IPS DF 6.9 (cell line): ENCODE data around the gene ZFYVE19.

Source experiments
- DNase-seq: peaks from one replicate; pipeline ENCODE4 v3.0.0-alpha.2; 2013; ENCODE audit warnings: low read depth, low spot score
- H3K27ac ChIP-seq: one replicate; pipeline ENCODE4 v1.5.1; 2013; ENCODE audit warnings: low read length, control low read depth
- H3K27me3 ChIP-seq: 2 replicates; pipeline ENCODE4 v1.6.1; 2013; ENCODE audit warnings: mild to moderate bottlenecking, low read length; ENCODE audit not compliant: control insufficient read depth, insufficient read depth
- H3K36me3 ChIP-seq: 2 replicates; pipeline ENCODE4 v1.6.1; 2013; ENCODE audit warnings: low read length; ENCODE audit not compliant: control insufficient read depth, insufficient read depth
- H3K4me1 ChIP-seq: 2 replicates; pipeline ENCODE4 v1.6.1; 2013; ENCODE audit warnings: low read length; ENCODE audit not compliant: control insufficient read depth, insufficient read depth
- H3K4me3 ChIP-seq: 2 replicates; pipeline ENCODE4 v1.5.1; 2013; ENCODE audit warnings: mild to moderate bottlenecking, low read length
- H3K9me3 ChIP-seq: 2 replicates; pipeline ENCODE4 v1.6.1; 2013; ENCODE audit warnings: low read length, inconsistent platforms; ENCODE audit not compliant: control insufficient read depth, insufficient read depth
- WGBS: extraction: QIAGEN DNeasy Blood & Tissue Kit; methylation state at CpG from one replicate; pipeline ENCODE4 v1.1.7; 2013; ENCODE audit warnings: mixed read lengths, missing lambda C conversion rate; ENCODE audit not compliant: insufficient read length, insufficient coverage; 5-methylcytosine and 5-hydroxymethylcytosine counted together

ZFYVE19 gene

GRCh38 chr15:40815042-40815698 lies 8.3 kb downstream of the ZFYVE19 start:
- Histone ChIP-seq H3K27me3 (no peaks in the 10 kb centered on the region), H3K4me3 (no peak overlapping the region), H3K36me3 (no peaks in the 10 kb centered on the region), H3K27ac (no peak overlapping the region), H3K9me3 (no peaks in the 10 kb centered on the region), H3K4me1 (no peaks in the 10 kb centered on the region)
- no CpG with 5 or more reads among the region's 4 CpGs for WGBS
- no peak for DNase-seq

- H3K9me3 ChIP-seq = no peaks in the 10 kb centered on the region
- no CpG with 5 or more reads among the region's 7 CpGs for WGBS
- H3K27me3 ChIP-seq = no peaks in the 10 kb centered on the region
- no peaks in the 10 kb centered on the region for H3K36me3 ChIP-seq
- H3K4me1 ChIP-seq = no peaks in the 10 kb centered on the region
- DNase-seq = no peak
- no peak overlapping the region for H3K27ac ChIP-seq
- H3K4me3 ChIP-seq = no peak overlapping the region
Observed at GRCh38 chr15:40819048-40819447, 12.2 kb downstream of the ZFYVE19 start.

- H3K9me3 ChIP-seq = no peaks in the 10 kb centered on the region
- H3K27ac ChIP-seq = no peak overlapping the region
- no peak overlapping the region for H3K4me3 ChIP-seq
- no peaks in the 10 kb centered on the region for H3K27me3 ChIP-seq
- no peak for DNase-seq
- H3K4me1 ChIP-seq = no peaks in the 10 kb centered on the region
- no CpG with 5 or more reads among the region's 2 CpGs for WGBS
- H3K36me3 ChIP-seq = no peaks in the 10 kb centered on the region
Observed at GRCh38 chr15:40821195-40821594, 14.3 kb downstream of the ZFYVE19 start.

- Histone ChIP-seq H3K36me3 (no peaks in the 10 kb centered on the region), H3K27ac (no peak overlapping the region), H3K4me1 (no peaks in the 10 kb centered on the region), H3K27me3 (no peaks in the 10 kb centered on the region), H3K9me3 (no peaks in the 10 kb centered on the region), H3K4me3 (no peak overlapping the region)
- no CpG with 5 or more reads among the region's 1 CpG for WGBS
- DNase-seq = no peak
Observed at GRCh38 chr15:40823572-40824343, 16.9 kb downstream of the ZFYVE19 start.

- DNase-seq = no peak
- Histone ChIP-seq H3K4me3 (no peak overlapping the region), H3K9me3 (no peaks in the 10 kb centered on the region), H3K27me3 (no peaks in the 10 kb centered on the region), H3K27ac (no peak overlapping the region), H3K4me1 (no peaks in the 10 kb centered on the region), H3K36me3 (no peaks in the 10 kb centered on the region)
- WGBS = no CpG with 5 or more reads among the region's 5 CpGs
Observed at GRCh38 chr15:40825661-40826422, 19.0 kb downstream of the ZFYVE19 start.

GRCh38 chr15:40826423-40827075 lies 19.7 kb downstream of the ZFYVE19 start:
- Histone ChIP-seq H3K9me3 (no peaks in the 10 kb centered on the region), H3K4me3 (no peak overlapping the region), H3K36me3 (no peaks in the 10 kb centered on the region), H3K4me1 (no peaks in the 10 kb centered on the region), H3K27me3 (no peaks in the 10 kb centered on the region), H3K27ac (no peak overlapping the region)
- DNase-seq = no peak
- WGBS = no CpG with 5 or more reads among the region's 4 CpGs

GRCh38 chr15:40828447-40829036 lies 21.7 kb downstream of the ZFYVE19 start, which contains the start of gene PPP1R14D:
Gene PPP1R14D (minus strand): TSS chr15:40828708. CDS start chr15:40828641, 67 bp downstream.
- Histone ChIP-seq H3K27me3 (no peaks in the 10 kb centered on the region), H3K27ac (no peak within 1 kb of the TSS), H3K4me1 (no peaks in the 10 kb centered on the region), H3K4me3 (no peak within 1 kb of the TSS), H3K9me3 (no peaks in the 10 kb centered on the region), H3K36me3 (no peaks in the 10 kb centered on the region)
- DNase-seq = no peak
- WGBS = no CpG with 5 or more reads among the region's 6 CpGs

- Histone ChIP-seq H3K27me3 (no peaks in the 10 kb centered on the region), H3K27ac (no peak overlapping the region), H3K4me1 (no peaks in the 10 kb centered on the region), H3K36me3 (no peaks in the 10 kb centered on the region), H3K9me3 (no peaks in the 10 kb centered on the region), H3K4me3 (no peak overlapping the region)
- WGBS = no CpG with 5 or more reads among the region's 7 CpGs
- DNase-seq = no peak
Observed at GRCh38 chr15:40829115-40829514, 22.2 kb downstream of the ZFYVE19 start.

- Histone ChIP-seq H3K27me3 (no peaks in the 10 kb centered on the region), H3K4me1 (no peaks in the 10 kb centered on the region), H3K4me3 (no peak overlapping the region), H3K27ac (no peak overlapping the region), H3K9me3 (no peaks in the 10 kb centered on the region), H3K36me3 (no peaks in the 10 kb centered on the region)
- no peak for DNase-seq
- no CpG with 5 or more reads among the region's 2 CpGs for whole genome bisulfite sequencing
Observed at GRCh38 chr15:40830884-40831283, 24.0 kb downstream of the ZFYVE19 start.

GRCh38 chr15:40831861-40832260 lies 25.0 kb downstream of the ZFYVE19 start:
- WGBS = no CpG with 5 or more reads among the region's 1 CpG
- Histone ChIP-seq H3K36me3 (no peaks in the 10 kb centered on the region), H3K4me1 (no peaks in the 10 kb centered on the region)

More at GRCh38 chr15:40831861-40832260, 25.0 kb downstream of the ZFYVE19 start:
- H3K4me3 ChIP-seq = no peak overlapping the region
- no peaks in the 10 kb centered on the region for H3K9me3 ChIP-seq
- no peak for DNase-seq
- no peak overlapping the region for H3K27ac ChIP-seq
- H3K27me3 ChIP-seq = no peaks in the 10 kb centered on the region
